GM12874 (cell line): Measurements from ENCODE around the gene CES4A.

Experiments used
- CTCF ChIP-seq: IDR thresholded peaks from 2 replicates; pipeline ENCODE4 v1.5.1; 2011; ENCODE audit warnings: low read depth, mild to moderate bottlenecking, control low read depth, low read length, moderate library complexity; ENCODE audit not compliant: insufficient read depth

The CES4A gene

GRCh38 chr16:67030221-67030962 lies 42.0 kb downstream of the CES4A start:
- no peak for TF ChIP-seq CTCF

- TF ChIP-seq CTCF: no peak
Observed at GRCh38 chr16:67034487-67034886, 46.1 kb downstream of the CES4A start.

GRCh38 chr16:67035364-67035763 lies 47.0 kb downstream of the CES4A start:
- TF ChIP-seq CTCF: no peak

- no peak for TF ChIP-seq CTCF
Observed at GRCh38 chr16:67036323-67036741, 47.9 kb downstream of the CES4A start.

GRCh38 chr16:67039260-67040020 lies 51.1 kb downstream of the CES4A start:
- TF ChIP-seq CTCF: no peak

- TF ChIP-seq CTCF: no peak
Observed at GRCh38 chr16:67040166-67040565, 51.8 kb downstream of the CES4A start.

- TF ChIP-seq CTCF: no peak
Observed at GRCh38 chr16:67040906-67041305, 52.5 kb downstream of the CES4A start.
